Naive B cell (primary cell): ENCODE measurements around the gene BICC1. TPM values are rescaled to one million over a fixed set of nuclear protein-coding genes. Genes with fewer than 3 reads are reported as not detected.

Experiments
- ATAC-seq, 2 donors: fragments of 150-1000 bp; cut with Tn5 transposase; 2 replicates each; pipeline ENCODE4 v1.10.0; 2021; ENCODE audit warnings: low read depth in 2 of 2, mild to moderate bottlenecking in 2 of 2, moderate library complexity in 2 of 2
- DNase-seq: peaks from one replicate; pipeline ENCODE4 v3.0.0; 2022
- H3K27ac Mint-ChIP-seq, 6 donors: one replicate each; pipeline ENCODE4 v1.8.0; 2020 to 2022; ENCODE audit warnings: mild to moderate bottlenecking in 6 of 6, mixed read lengths in 6 of 6, moderate library complexity in 5 of 6, inconsistent platforms in 2 of 6
- H3K27me3 Mint-ChIP-seq, 3 donors: one replicate each; pipeline ENCODE4 v1.8.0; 2021 to 2022; ENCODE audit warnings: mixed read lengths in 3 of 3, mild to moderate bottlenecking in 1 of 3
- H3K36me3 Mint-ChIP-seq, 2 donors: one replicate each; pipeline ENCODE4 v1.8.0; 2020 to 2022; ENCODE audit warnings: mixed read lengths in 2 of 2, inconsistent platforms in 1 of 2, mild to moderate bottlenecking in 1 of 2
- H3K4me1 Mint-ChIP-seq, 3 donors: one replicate each; pipeline ENCODE4 v1.8.0; 2020 to 2022; ENCODE audit warnings: mixed read lengths in 3 of 3, inconsistent platforms in 1 of 3, mild to moderate bottlenecking in 1 of 3, moderate library complexity in 1 of 3
- H3K4me3 Mint-ChIP-seq, 8 donors: one replicate each; pipeline ENCODE4 v1.8.0; 2020 to 2022; ENCODE audit warnings: mild to moderate bottlenecking in 8 of 8, mixed read lengths in 8 of 8, moderate library complexity in 8 of 8, inconsistent platforms in 2 of 8
- H3K9me3 Mint-ChIP-seq, 7 donors: one replicate each; pipeline ENCODE4 v1.8.0; 2020 to 2022; ENCODE audit warnings: mixed read lengths in 7 of 7, mild to moderate bottlenecking in 5 of 7, inconsistent platforms in 2 of 7, moderate library complexity in 1 of 7
- polyA plus RNA-seq, 6 donors: library from polyadenylated mRNA; unstranded; fragments of 300-500 nt; fragmentation: Illumina TruSeq; gene quantifications; one replicate each; pipeline ENCODE4 v1.2.3, GENCODE V29; 2021; ENCODE audit warnings: low read depth in 6 of 6

Gene BICC1
- polyA plus RNA-seq, 6 donors from 2014 or later = not detected

DNA sequence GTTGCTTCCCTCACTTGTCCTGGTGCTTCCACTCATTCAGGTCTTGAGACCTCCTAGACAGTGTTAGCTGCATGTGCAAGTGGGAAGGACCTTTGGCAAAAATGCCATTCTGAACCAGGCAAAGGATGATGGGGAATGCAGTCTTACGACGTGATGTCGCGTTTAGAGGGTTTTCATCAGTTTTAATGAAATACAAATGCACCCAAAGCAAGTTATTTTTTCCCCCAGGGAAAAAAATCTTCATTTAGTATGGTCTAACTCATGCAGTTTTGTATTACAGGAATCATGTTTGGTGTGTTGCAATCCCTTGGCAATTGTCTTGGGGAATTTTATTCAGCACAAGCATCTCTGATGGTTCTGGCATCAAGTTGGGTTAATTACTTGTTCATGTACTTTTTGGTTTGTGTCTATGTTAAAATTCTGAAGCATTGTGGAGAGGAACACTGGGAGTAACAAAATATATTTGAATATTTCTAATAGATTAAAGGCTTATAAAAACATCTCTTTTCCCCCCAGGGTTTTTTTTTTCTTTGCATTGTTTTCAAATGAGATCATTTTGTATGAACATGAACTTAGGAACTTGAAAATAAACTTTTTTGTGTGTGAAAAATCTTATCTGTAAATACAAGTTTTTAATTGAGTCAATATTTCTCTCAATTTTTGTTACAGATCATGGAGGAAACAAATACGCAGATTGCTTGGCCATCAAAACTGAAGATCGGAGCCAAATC is 188.9 kb downstream of the BICC1 start:
- Mint-ChIP-seq H3K9me3 (peaks cover 0 to 7% (median 4%) of the 10 kb centered on the region in 7 donors), H3K36me3 (no peaks in the 10 kb centered on the region), H3K4me3 (no peak overlapping the region), H3K4me1 (no peaks in the 10 kb centered on the region), H3K27me3 (peaks cover 0 to 3% (median 0%) of the 10 kb centered on the region in 3 donors), H3K27ac (no peak overlapping the region)
- no peak for DNase-seq
- no peak for ATAC-seq

GRCh38 chr10:58704226-58704625 is 191.6 kb downstream of the BICC1 start:
- H3K4me3 Mint-ChIP-seq = no peak overlapping the region
- ATAC-seq (no peak), DNase-seq (no peak)
- no peaks in the 10 kb centered on the region for H3K4me1 Mint-ChIP-seq
- H3K27ac Mint-ChIP-seq = no peak overlapping the region
- no peaks in the 10 kb centered on the region for H3K27me3 Mint-ChIP-seq
- peaks cover 0 to 10% (median 0%) of the 10 kb centered on the region in 7 donors for H3K9me3 Mint-ChIP-seq
- no peaks in the 10 kb centered on the region for H3K36me3 Mint-ChIP-seq

GRCh38 chr10:58704671-58705141 is 192.0 kb downstream of the BICC1 start:
- H3K4me1 Mint-ChIP-seq = no peaks in the 10 kb centered on the region
- ATAC-seq (no peak), DNase-seq (no peak)
- peaks cover 0 to 10% (median 0%) of the 10 kb centered on the region in 7 donors for H3K9me3 Mint-ChIP-seq
- H3K27me3 Mint-ChIP-seq = no peaks in the 10 kb centered on the region
- no peaks in the 10 kb centered on the region for H3K36me3 Mint-ChIP-seq
- no peak overlapping the region for H3K4me3 Mint-ChIP-seq
- no peak overlapping the region for H3K27ac Mint-ChIP-seq

DNA sequence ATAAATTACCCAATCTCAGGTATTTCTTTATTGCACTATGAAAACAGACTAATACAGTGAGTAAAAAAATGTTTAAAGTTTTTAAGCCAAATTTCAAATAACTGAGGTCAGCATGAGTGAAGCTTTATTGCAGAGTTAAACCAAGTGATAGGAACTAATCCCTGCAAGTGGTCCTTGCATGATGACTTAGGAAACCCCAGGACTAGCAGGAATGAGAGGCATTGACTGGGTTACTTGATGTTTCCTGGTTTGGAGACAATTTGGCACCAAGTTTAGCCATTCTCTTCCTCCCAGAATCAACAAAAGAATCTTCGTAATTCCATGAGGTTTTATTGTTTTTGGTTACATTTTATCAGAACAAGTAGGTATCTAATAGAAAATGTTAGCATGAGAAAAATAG is 194.2 kb downstream of the BICC1 start:
- Mint-ChIP-seq H3K27me3 (no peaks in the 10 kb centered on the region), H3K27ac (no peak overlapping the region), H3K36me3 (no peaks in the 10 kb centered on the region), H3K4me1 (no peaks in the 10 kb centered on the region), H3K4me3 (no peak overlapping the region), H3K9me3 (peaks cover 0 to 10% (median 0%) of the 10 kb centered on the region in 7 donors)
- DNase-seq (no peak), ATAC-seq (no peak)

- ATAC-seq (no peak), DNase-seq (no peak)
- Mint-ChIP-seq H3K4me3 (no peak overlapping the region), H3K4me1 (no peaks in the 10 kb centered on the region), H3K36me3 (no peaks in the 10 kb centered on the region), H3K9me3 (peaks cover 0 to 2% (median 0%) of the 10 kb centered on the region in 7 donors), H3K27me3 (no peaks in the 10 kb centered on the region), H3K27ac (no peak overlapping the region)
Observed at GRCh38 chr10:58712141-58712540, 199.5 kb downstream of the BICC1 start.

- no peak for ATAC-seq
- Mint-ChIP-seq H3K27me3 (no peaks in the 10 kb centered on the region), H3K9me3 (peaks cover 0 to 2% (median 0%) of the 10 kb centered on the region in 7 donors), H3K4me3 (no peak overlapping the region), H3K4me1 (no peaks in the 10 kb centered on the region), H3K36me3 (no peaks in the 10 kb centered on the region), H3K27ac (no peak overlapping the region)
- no peak for DNase-seq
Observed at GRCh38 chr10:58712982-58713381, 200.3 kb downstream of the BICC1 start.

- H3K4me3 Mint-ChIP-seq = no peak overlapping the region
- H3K4me1 Mint-ChIP-seq = no peaks in the 10 kb centered on the region
- H3K27ac Mint-ChIP-seq = no peak overlapping the region
- H3K36me3 Mint-ChIP-seq = no peaks in the 10 kb centered on the region
- no peak for DNase-seq
- no peak for ATAC-seq
- peaks cover 0 to 6% (median 0%) of the 10 kb centered on the region in 7 donors for H3K9me3 Mint-ChIP-seq
- no peaks in the 10 kb centered on the region for H3K27me3 Mint-ChIP-seq
Observed at GRCh38 chr10:58714409-58714808, 201.7 kb downstream of the BICC1 start.

DNA sequence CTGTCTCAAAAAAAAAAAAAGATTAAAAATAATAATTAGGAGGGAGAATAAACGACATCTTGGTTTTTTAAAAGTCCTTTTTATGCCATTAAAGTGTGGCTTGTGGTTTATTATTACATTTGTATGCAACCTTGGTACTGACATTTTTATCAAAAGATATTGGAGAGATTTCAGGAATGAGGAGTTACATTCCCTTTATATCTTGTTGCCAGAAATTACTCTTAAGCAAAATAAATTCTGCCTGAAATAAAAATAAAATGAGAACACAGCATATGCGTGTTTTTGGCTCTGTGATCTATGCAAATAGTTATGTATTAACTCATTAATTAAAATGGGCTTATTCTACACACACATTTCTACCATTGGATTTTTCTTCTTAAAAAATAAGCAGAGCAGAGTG is 202.4 kb downstream of the BICC1 start:
- Mint-ChIP-seq H3K27ac (no peak overlapping the region), H3K27me3 (no peaks in the 10 kb centered on the region), H3K4me1 (no peaks in the 10 kb centered on the region)

DNA sequence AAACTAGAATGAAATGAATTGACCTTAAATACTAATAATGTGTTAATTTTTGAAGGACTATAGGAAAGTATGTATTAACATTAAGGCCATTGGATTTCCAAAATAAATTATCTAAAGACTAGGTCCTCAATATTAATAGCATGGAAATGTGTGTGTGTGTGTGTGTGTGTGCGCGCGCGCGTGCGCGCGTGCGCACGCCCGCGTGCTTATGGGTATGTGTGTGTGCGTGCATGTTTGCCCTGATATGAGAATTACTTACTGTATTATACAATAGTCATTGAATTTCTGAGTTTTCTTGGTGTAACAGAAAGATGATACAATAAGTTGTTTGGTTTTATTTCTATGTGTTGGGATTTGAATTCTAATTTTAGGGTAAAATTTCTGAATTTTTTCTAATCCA is 205.9 kb downstream of the BICC1 start:
- no peak overlapping the region for H3K4me3 Mint-ChIP-seq
- no peak overlapping the region for H3K27ac Mint-ChIP-seq
- H3K4me1 Mint-ChIP-seq = no peaks in the 10 kb centered on the region
- H3K9me3 Mint-ChIP-seq = peaks cover 0 to 6% (median 0%) of the 10 kb centered on the region in 7 donors
- no peaks in the 10 kb centered on the region for H3K27me3 Mint-ChIP-seq
- ATAC-seq (no peak), DNase-seq (no peak)
- no peaks in the 10 kb centered on the region for H3K36me3 Mint-ChIP-seq

More for the DNA sequence above, 202.4 kb downstream of the BICC1 start:
- ATAC-seq (no peak), DNase-seq (no peak)
- Mint-ChIP-seq H3K9me3 (peaks cover 0 to 6% (median 0%) of the 10 kb centered on the region in 7 donors), H3K36me3 (no peaks in the 10 kb centered on the region), H3K4me3 (no peak overlapping the region)

DNA sequence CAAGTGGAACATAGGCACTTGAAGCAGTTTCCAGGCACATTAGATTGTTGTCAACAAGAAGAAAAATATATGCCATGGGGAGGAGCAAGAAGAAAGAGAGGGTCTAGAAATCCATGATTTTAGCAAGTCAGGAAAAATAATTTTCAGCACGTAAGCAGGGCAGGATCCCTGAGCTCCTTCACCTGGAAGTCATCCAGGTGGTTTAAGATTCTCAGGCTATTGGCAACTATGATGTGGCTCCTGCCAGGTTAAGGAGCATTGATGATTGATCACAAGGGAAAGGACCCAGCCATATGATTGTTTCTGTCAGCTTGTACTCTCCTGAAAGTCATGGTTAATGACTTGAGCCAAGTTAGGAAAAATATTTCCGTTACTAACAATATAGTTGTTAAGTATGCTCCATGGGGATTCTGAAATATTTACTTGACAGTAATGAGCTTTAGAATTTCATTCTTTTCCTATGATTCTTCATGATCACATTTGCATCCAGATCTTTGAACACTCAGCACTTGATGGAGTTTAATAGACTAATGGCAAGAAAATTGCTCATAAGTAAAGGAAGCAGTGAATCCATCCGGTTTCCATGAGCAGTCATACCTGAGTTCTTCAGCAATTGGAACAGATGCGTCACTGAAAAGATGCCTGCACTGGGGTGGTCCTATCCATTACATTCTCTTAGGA is 209.1 kb downstream of the BICC1 start:
- Mint-ChIP-seq H3K36me3 (no peaks in the 10 kb centered on the region), H3K4me1 (no peaks in the 10 kb centered on the region), H3K27ac (no peak overlapping the region), H3K27me3 (peaks cover 0 to 5% (median 0%) of the 10 kb centered on the region in 3 donors), H3K4me3 (no peak overlapping the region), H3K9me3 (peaks cover 0 to 4% (median 0%) of the 10 kb centered on the region in 7 donors)
- no peak for DNase-seq
- ATAC-seq = no peak

DNA sequence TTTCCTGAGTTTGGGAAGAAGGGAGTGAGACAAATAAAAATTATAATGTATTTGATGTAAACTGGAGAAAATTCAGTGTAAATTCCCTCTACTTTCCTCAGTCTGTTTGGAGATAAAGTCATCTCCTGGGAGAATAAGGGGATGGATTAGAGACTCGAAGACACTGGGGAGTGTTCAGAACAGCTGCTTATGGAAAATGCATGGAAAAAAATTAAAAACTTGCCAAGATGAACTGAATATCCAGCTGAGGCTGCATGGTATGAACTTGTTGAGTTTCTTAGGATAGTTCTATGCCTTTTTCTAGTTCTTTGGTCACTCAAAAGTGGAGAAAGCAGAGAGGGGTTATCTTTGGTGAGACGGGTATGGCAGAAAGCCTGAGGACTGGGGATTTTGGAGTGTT is 210.5 kb downstream of the BICC1 start:
- H3K9me3 Mint-ChIP-seq = peaks cover 0 to 4% (median 0%) of the 10 kb centered on the region in 7 donors
- no peaks in the 10 kb centered on the region for H3K4me1 Mint-ChIP-seq
- H3K36me3 Mint-ChIP-seq = no peaks in the 10 kb centered on the region
- peaks cover 0 to 6% (median 0%) of the 10 kb centered on the region in 3 donors for H3K27me3 Mint-ChIP-seq
- no peak for DNase-seq
- ATAC-seq = no peak
- H3K27ac Mint-ChIP-seq = no peak overlapping the region
- no peak overlapping the region for H3K4me3 Mint-ChIP-seq

- Mint-ChIP-seq H3K36me3 (no peaks in the 10 kb centered on the region), H3K4me3 (no peak overlapping the region), H3K27me3 (peaks cover 0 to 6% (median 0%) of the 10 kb centered on the region in 3 donors), H3K4me1 (no peaks in the 10 kb centered on the region), H3K9me3 (peaks cover 0 to 4% (median 0%) of the 10 kb centered on the region in 7 donors), H3K27ac (no peak overlapping the region)
- DNase-seq = no peak
- no peak for ATAC-seq
Observed at GRCh38 chr10:58723966-58724365, 211.3 kb downstream of the BICC1 start.

DNA sequence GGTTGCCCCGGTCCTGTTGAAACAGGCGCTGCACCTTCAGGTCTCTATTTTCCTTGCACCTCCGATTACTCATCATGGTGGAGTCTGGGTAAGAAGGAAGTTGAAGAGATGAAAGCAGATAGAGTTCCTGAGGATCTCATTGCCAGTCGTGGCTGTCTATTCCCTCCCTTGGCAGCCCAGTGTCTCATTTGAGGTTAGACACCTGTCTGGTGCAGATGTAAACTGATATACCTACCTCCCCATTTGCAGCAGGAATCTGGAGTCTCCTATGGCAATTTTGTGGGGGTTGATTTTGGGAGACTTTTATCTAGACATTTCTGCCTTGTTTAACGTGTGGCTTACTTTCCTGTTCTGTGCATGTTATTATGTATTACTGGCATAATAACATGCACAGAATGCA is 212.1 kb downstream of the BICC1 start:
- no peak for ATAC-seq
- no peak for DNase-seq
- Mint-ChIP-seq H3K27ac (no peak overlapping the region), H3K27me3 (peaks cover 0 to 6% (median 0%) of the 10 kb centered on the region in 3 donors), H3K4me3 (no peak overlapping the region), H3K4me1 (no peaks in the 10 kb centered on the region), H3K9me3 (peaks cover 0 to 4% (median under 1%) of the 10 kb centered on the region in 7 donors), H3K36me3 (no peaks in the 10 kb centered on the region)

DNA sequence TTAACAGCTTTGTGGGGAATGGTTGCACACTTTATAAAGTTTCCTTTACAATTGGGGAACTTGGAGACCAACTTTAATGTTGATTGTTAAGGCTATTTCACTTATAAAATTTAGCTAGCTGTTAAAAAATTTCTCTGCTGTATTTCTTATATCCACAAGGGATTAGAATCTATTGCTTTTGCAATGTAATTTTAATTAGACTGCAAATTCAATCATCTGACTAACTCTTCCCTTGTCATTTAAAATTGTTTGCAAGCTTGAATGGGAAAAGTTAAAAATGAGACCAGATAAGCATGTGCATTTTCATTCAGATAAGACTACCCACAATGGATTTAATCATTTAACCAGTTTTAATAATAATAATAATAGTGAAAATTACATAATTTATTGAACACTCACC is 213.2 kb downstream of the BICC1 start:
- peaks cover 0 to 6% (median 0%) of the 10 kb centered on the region in 3 donors for H3K27me3 Mint-ChIP-seq
- H3K4me3 Mint-ChIP-seq = no peak overlapping the region
- DNase-seq = no peak
- H3K27ac Mint-ChIP-seq = no peak overlapping the region
- no peaks in the 10 kb centered on the region for H3K4me1 Mint-ChIP-seq
- H3K9me3 Mint-ChIP-seq = peaks cover 0 to 7% (median 4%) of the 10 kb centered on the region in 7 donors
- no peaks in the 10 kb centered on the region for H3K36me3 Mint-ChIP-seq
- ATAC-seq = no peak
